ENCODE results near the gene MAP4K4. TPM values are rescaled to one million over a fixed set of nuclear protein-coding genes. Genes with fewer than 3 reads are reported as not detected.
"Not testable (repeated sequence)": the region's sequence is repeated elsewhere in the genome, so short reads cannot be mapped to it uniquely, and the experiment has no call there.

MAP4K4 gene
- total and polyA plus RNA-seq, 2 experiments from 2014 or later, result 59.1 to 84.4 TPM

DNA sequence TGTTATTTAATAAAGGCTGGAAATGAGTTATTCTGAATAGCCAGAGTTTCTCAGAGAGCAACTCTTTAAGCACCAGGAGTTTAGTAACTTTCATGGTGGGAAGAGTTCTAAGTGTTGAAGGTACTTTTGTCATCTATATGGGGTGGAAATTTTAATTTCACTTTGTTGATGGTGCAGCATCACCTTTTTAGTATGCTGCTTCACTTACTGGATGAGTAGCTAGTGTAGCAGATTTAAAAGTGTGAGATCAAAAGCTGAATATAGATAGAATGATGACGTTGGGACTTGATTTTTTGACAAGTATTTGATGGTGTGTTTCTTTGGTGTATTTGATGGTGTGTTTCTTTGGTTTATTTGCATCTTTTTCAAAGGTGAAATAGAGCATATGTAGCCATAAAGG, 47.3 kb downstream of the MAP4K4 start:
- H4K20me1 ChIP-seq (ENCODE audit: insufficient read depth, poor library complexity, severe bottlenecking), result peaks cover 61% of the 10 kb centered on the region
- no peaks in the 10 kb centered on the region for H3K27me3 ChIP-seq
- H3K9me2 ChIP-seq (replicated peaks; ENCODE audit: insufficient read depth), result no peaks in the 10 kb centered on the region
- peaks cover 73% of the 10 kb centered on the region for H3K4me1 ChIP-seq (ENCODE audit: insufficient read depth)
- H3K9me3 ChIP-seq (ENCODE audit: low read depth), result no peaks in the 10 kb centered on the region
- H3K4me3 ChIP-seq, result no peak overlapping the region
- H3K4me2 ChIP-seq, result no peak overlapping the region
- H3K27ac ChIP-seq, result no peak overlapping the region
- no peaks in the 10 kb centered on the region for H3K36me3 ChIP-seq (replicated peaks; ENCODE audit: insufficient read depth, low read depth)
- no peak overlapping the region for H2AFZ ChIP-seq
- TF ChIP-seq EZH2 (IDR thresholded peaks at IDR 0.05; ENCODE audit: borderline replicate concordance) (no peak), EZH2phosphoT487 (IDR thresholded peaks at IDR 0.05; ENCODE audit: low read depth, severe bottlenecking, unreplicated experiment) (no peak)
- TF ChIP-seq, protein P1, sequence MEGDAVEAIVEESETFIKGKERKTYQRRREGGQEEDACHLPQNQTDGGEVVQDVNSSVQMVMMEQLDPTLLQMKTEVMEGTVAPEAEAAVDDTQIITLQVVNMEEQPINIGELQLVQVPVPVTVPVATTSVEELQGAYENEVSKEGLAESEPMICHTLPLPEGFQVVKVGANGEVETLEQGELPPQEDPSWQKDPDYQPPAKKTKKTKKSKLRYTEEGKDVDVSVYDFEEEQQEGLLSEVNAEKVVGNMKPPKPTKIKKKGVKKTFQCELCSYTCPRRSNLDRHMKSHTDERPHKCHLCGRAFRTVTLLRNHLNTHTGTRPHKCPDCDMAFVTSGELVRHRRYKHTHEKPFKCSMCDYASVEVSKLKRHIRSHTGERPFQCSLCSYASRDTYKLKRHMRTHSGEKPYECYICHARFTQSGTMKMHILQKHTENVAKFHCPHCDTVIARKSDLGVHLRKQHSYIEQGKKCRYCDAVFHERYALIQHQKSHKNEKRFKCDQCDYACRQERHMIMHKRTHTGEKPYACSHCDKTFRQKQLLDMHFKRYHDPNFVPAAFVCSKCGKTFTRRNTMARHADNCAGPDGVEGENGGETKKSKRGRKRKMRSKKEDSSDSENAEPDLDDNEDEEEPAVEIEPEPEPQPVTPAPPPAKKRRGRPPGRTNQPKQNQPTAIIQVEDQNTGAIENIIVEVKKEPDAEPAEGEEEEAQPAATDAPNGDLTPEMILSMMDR (IDR thresholded peaks at IDR 0.05; ENCODE audit: poor library complexity), result no peak
- H3K79me2 ChIP-seq, result peaks cover 82% of the 10 kb centered on the region
- WGBS (ENCODE audit: low lambda C conversion rate, missing lambda C conversion rate), result 82% methylated on average over 1 of the region's 1 CpG
- no peak for DNase-seq (ENCODE audit: low spot score)

DNA sequence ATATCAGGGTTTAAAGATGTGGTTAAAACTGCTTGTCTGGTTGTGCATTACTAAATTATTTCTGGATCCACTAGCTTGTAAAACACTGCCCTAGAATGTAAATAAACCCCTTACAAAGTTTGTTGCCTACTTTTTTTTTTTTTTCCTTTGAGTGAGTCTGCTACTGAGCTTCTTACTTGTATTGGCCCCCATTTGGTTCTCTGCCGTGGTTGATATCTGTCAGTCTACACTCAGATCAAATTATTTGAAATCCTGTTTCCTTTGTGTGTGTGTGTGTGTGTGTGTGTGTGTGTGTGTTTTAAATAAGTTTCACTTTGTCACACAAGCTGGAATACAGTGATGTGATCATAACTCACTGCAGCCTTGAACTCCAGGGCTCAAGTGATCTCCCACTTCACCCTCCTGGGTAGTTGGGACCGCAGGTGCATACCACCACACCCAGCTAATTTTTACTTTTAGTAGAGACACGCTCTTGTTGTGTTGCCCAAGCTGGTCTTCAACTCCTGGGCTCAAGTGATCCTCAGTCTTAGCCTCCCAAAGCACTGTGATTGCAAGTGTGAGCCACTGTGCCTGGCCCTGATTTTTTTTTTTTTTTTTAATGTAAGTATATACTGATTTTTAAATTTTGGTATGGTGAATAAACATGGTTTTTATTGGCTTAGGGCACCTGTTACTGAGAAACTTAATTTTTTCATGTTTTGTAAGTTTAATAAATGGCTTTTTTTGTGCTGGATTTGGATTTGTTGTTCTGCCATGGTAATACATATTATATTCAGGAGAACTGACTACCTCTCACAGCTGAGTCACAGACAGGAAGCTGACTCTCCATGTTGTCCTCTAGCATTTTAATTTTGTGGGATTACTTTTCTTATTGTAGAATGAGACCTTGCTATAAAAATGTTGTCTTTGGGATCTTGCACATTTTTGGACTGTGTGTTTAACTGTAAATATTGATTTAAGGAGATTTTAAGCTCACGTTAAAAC, 48.5 kb downstream of the MAP4K4 start:
- 74% methylated on average over 4 of the region's 4 CpGs for WGBS (ENCODE audit: low lambda C conversion rate, missing lambda C conversion rate)
- peaks cover 80% of the 10 kb centered on the region for H3K79me2 ChIP-seq
- peaks cover 67% of the 10 kb centered on the region for H3K4me1 ChIP-seq (ENCODE audit: insufficient read depth)
- TF ChIP-seq, protein P1 (IDR thresholded peaks at IDR 0.05; ENCODE audit: poor library complexity), result no peak
- TF ChIP-seq EZH2 (IDR thresholded peaks at IDR 0.05; ENCODE audit: borderline replicate concordance), result no peak
- no peak for TF ChIP-seq EZH2phosphoT487 (IDR thresholded peaks at IDR 0.05; ENCODE audit: low read depth, severe bottlenecking, unreplicated experiment)
- no peak overlapping the region for H2AFZ ChIP-seq
- no peak overlapping the region for H3K4me3 ChIP-seq
- H3K4me2 ChIP-seq, result peak overlapping the region; percentile 4
- no peaks in the 10 kb centered on the region for H3K36me3 ChIP-seq (replicated peaks; ENCODE audit: insufficient read depth, low read depth)
- H3K9me3 ChIP-seq (ENCODE audit: low read depth), result no peaks in the 10 kb centered on the region
- peaks cover 61% of the 10 kb centered on the region for H4K20me1 ChIP-seq (ENCODE audit: insufficient read depth, poor library complexity, severe bottlenecking)
- peak overlapping the region; percentile 78 for H3K27ac ChIP-seq
- H3K9me2 ChIP-seq (replicated peaks; ENCODE audit: insufficient read depth), result no peaks in the 10 kb centered on the region
- DNase-seq (ENCODE audit: low spot score), result no peak
- H3K27me3 ChIP-seq, result no peaks in the 10 kb centered on the region

DNA sequence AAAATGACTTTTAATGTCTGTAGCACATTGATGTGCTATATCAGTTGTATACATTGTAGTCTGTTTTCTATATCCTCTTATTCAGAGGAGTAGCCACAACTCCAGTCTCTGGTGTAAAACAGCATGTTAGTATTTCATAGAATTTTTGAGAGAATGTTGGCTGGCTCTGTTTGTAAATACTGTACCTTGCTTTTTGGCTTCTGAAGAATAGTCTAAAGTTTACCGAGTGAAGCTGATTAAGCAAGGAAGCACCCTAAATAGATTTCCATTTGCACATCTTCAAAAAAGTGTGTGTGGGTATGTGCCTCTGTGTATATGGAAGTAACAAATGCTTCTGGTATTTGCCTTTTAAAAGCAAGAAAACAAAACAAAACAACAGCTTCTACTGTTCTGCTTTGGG, 50.5 kb downstream of the MAP4K4 start:
- Histone ChIP-seq H3K79me2 (peaks cover 82% of the 10 kb centered on the region), H3K27me3 (no peaks in the 10 kb centered on the region), H3K4me3 (no peak overlapping the region), H3K36me3 (replicated peaks; ENCODE audit: insufficient read depth, low read depth) (no peaks in the 10 kb centered on the region), H3K4me2 (peak overlapping the region; percentile 20), H2AFZ (no peak overlapping the region), H3K9me2 (replicated peaks; ENCODE audit: insufficient read depth) (no peaks in the 10 kb centered on the region), H3K9me3 (ENCODE audit: low read depth) (no peaks in the 10 kb centered on the region), H4K20me1 (ENCODE audit: insufficient read depth, poor library complexity, severe bottlenecking) (peaks cover 69% of the 10 kb centered on the region), H3K27ac (peak overlapping the region; percentile 78), H3K4me1 (ENCODE audit: insufficient read depth) (peaks cover 70% of the 10 kb centered on the region)
- 45% methylated on average over 1 of the region's 1 CpG for WGBS (ENCODE audit: low lambda C conversion rate, missing lambda C conversion rate)
- no peak for DNase-seq (ENCODE audit: low spot score)
- TF ChIP-seq, protein P1 (IDR thresholded peaks at IDR 0.05; ENCODE audit: poor library complexity), result no peak
- TF ChIP-seq EZH2phosphoT487 (IDR thresholded peaks at IDR 0.05; ENCODE audit: low read depth, severe bottlenecking, unreplicated experiment), result no peak
- no peak for TF ChIP-seq EZH2 (IDR thresholded peaks at IDR 0.05; ENCODE audit: borderline replicate concordance)

DNA sequence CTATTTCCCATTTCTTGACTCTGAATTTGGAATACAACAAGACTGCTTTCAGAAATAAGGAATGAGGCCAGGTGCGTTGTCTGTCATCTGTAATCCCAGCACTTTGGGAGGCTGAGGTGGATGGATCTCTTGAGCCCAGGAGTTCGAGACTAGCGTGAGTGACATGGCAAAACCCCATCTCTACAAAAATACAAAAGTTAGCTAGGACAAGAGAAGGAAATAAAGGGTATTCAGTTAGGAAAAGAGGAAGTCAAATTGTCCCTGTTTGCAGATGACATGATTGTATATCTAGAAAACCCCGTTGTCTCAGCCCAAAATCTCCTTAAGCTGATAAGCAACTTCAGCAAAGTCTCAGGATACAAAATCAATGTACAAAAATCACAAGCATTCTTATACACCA, 51.0 kb downstream of the MAP4K4 start:
- Histone ChIP-seq H3K27ac (peak overlapping the region; percentile 22), H3K79me2 (peaks cover 82% of the 10 kb centered on the region), H4K20me1 (ENCODE audit: insufficient read depth, poor library complexity, severe bottlenecking) (peaks cover 72% of the 10 kb centered on the region), H3K4me1 (ENCODE audit: insufficient read depth) (peaks cover 70% of the 10 kb centered on the region), H3K4me2 (peak overlapping the region; percentile 20)
- H3K27me3 ChIP-seq; H3K9me2 ChIP-seq (replicated peaks; ENCODE audit: insufficient read depth); H2AFZ ChIP-seq; H3K4me3 ChIP-seq; H3K36me3 ChIP-seq (replicated peaks; ENCODE audit: insufficient read depth, low read depth); H3K9me3 ChIP-seq (ENCODE audit: low read depth); DNase-seq (ENCODE audit: low spot score): not testable (repeated sequence)
- WGBS (ENCODE audit: low lambda C conversion rate, missing lambda C conversion rate), result 78% methylated on average over 4 of the region's 4 CpGs
